NCI-H345 treated with DMSO at 0.1 percent for 48 hours (cell line): ENCODE measurements around the gene SERPINH1.

ENCODE experiments used
- DNase-seq: peaks from one replicate; lab custom pipeline; 2025; ENCODE audit not compliant: unreplicated experiment; lab: John Stamatoyannopoulos, UW

The SERPINH1 gene

DNA sequence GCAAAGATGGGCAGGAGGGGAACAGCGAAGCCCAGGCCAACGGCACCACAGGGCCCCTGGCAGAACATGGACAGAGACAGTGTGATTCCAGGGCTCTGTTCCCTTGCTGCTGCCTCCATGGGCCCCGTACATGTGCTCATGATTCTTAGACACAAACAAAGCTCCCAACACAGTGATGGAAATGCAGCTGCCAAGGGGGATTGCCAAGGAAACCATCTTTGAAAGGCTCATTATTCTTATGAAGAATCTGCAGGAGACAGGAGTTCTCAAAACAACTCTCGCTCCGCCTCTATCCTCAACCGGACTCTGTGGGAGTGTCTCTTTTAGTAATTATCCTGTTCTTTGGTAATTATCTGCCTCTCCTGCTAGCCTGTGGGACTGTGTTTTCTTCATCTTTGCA lies 32.2 kb downstream of the SERPINH1 start:
- no peak for DNase-seq

GRCh38 chr11:75595429-75595828 lies 33.4 kb downstream of the SERPINH1 start:
- no peak for DNase-seq

- DNase-seq: no peak
These were observed 34.9 kb downstream of the SERPINH1 start for GRCh38 chr11:75596914-75597313.

DNA sequence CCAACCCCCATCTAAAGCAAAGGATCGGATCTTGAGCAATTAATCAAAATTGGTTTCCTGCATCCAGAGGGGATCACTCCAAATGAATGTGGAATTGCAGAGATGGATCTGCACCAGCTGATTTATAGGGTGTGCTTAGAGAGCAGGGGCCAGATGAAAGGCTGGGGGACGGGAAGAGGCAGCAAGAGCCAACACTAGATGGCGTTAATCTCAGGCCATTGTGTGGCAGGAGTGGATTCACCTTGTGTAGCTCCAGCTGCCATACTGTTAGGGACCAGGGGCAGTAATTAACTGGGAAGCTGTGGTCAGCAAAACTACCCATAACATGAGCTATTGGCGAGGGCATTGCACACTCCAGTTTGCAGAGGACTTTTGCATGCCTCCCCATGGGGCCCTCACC lies 35.6 kb downstream of the SERPINH1 start:
- peak; percentile 37 for DNase-seq

- no peak for DNase-seq
These were observed 36.2 kb downstream of the SERPINH1 start for GRCh38 chr11:75598264-75598663.

DNA sequence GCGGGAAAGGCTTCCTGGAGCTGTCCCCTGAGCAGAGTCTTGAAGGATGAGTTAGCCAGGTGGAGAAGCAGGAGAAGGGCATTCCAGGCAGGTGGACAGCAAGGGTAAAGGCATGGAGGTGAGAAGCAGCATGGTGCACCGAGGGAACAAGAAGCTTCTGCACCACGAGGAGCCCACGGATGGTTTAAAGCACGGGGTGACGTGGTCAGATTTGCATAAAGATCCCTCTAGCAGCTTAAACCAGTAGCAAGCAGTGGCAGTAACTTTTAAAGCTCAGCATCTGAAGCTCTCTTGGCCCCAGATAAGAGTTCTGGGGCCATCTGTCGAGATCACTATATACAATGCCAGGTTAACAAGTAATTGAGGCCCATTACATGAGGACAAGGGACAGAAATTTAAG lies 36.8 kb downstream of the SERPINH1 start:
- DNase-seq: no peak

GRCh38 chr11:75600356-75600755 lies 38.3 kb downstream of the SERPINH1 start:
- no peak for DNase-seq

- DNase-seq: no peak
These were observed 39.4 kb downstream of the SERPINH1 start for GRCh38 chr11:75601494-75601893.

- no peak for DNase-seq
These were observed 40.9 kb downstream of the SERPINH1 start for GRCh38 chr11:75602951-75603350.

- no peak for DNase-seq
These were observed 42.0 kb downstream of the SERPINH1 start for GRCh38 chr11:75603791-75604736.

GRCh38 chr11:75606099-75606498 lies 44.0 kb downstream of the SERPINH1 start:
- no peak for DNase-seq

DNA sequence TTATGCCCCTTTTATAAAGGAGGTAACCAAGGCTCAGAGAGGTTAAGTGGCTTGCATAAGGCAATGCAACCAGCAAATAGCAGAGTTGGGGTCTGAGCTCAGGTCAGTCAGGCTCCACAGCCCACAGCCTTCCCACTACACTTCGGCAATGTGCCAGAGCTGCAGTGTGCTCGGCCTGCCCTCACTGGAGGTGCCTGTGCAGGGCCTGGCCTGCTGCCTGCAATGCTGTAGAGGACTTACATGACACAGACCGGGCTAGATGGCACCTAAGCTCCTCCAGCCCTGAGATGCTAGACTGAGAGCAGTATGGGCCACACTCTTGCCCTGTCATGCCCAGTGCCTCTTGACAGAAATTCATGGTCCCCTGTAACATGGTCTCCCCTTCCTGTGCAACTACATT lies 49.8 kb downstream of the SERPINH1 start:
- no peak for DNase-seq

DNA sequence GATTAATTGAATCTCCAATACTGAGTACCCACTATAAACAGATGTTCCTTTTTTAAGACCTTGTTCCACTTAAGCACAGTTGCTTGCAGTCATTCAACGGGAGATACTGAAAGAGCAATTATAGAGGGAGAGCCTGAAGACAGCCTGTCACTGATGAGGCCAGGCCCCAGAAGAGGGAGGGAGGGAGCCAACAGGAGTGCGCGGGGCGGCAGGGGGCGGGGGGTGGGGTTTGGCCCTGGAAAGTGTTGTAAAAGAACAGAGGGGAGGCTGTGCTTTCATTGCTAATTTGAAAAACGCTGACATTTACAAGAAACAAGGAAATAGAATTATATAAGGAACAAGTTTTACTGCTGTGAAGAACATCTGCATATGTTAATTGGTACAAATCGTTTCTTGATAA lies 53.7 kb downstream of the SERPINH1 start:
- DNase-seq: no peak

- no peak for DNase-seq
These were observed 54.2 kb downstream of the SERPINH1 start for GRCh38 chr11:75616281-75616680.
